PC-9 (cell line): Measurements from ENCODE around the gene GRID2. TPM values are rescaled to one million over a fixed set of nuclear protein-coding genes. Genes with fewer than 3 reads are reported as not detected.

Source experiments
- BruUV-seq: library from RNA; stranded (reverse); fragments of 400-500 nt; replicated peaks from 2 replicates; lab custom pipeline; 2021; lab: Mats Ljungman, UMichigan
- CTCF ChIA-PET: fragments of 300-600 bp; sonication (Branson Sonifier 250); formaldehyde crosslinking; loops from one replicate; lab custom pipeline; 2022; ENCODE audit warnings: antibody characterized with exemption; lab: Charles Lee
- POLR2A ChIA-PET: fragments of 300-600 bp; sonication (Branson Sonifier 250); formaldehyde crosslinking; loops from one replicate; lab custom pipeline; 2022; ENCODE audit warnings: antibody characterized with exemption; ENCODE audit not compliant: unreplicated experiment; lab: Charles Lee
- DNase-seq, 2 experiments: peaks; one replicate each; pipeline versions ENCODE4 v3.0.0 to v3.0.0-alpha.2; 2015 to 2022; ENCODE audit warnings: mixed read lengths in 1 of 2
- H2AFZ ChIP-seq: fragments of 200-600 bp; sonication (generic); 2 replicates; pipeline ENCODE4 v1.8.1; 2017; ENCODE audit warnings: antibody characterized with exemption
- H3F3A ChIP-seq: fragments of 200-600 bp; sonication (generic); 2 replicates; pipeline ENCODE4 v1.8.1; 2017; ENCODE audit warnings: antibody characterized with exemption, mild to moderate bottlenecking, low read depth; ENCODE audit not compliant: insufficient read depth
- H3K27ac ChIP-seq: fragments of 200-600 bp; sonication (generic); 2 replicates; pipeline ENCODE4 v1.6.1; 2016; ENCODE audit warnings: mixed run types
- H3K27me3 ChIP-seq: fragments of 200-600 bp; sonication (generic); 2 replicates; pipeline ENCODE4 v1.6.1; 2016; ENCODE audit warnings: low read depth, mixed run types; ENCODE audit not compliant: insufficient read depth
- H3K36me3 ChIP-seq: fragments of 200-600 bp; sonication (generic); 2 replicates; pipeline ENCODE4 v1.6.1; 2016; ENCODE audit warnings: low read depth, mixed run types
- H3K4me1 ChIP-seq: fragments of 200-600 bp; sonication (generic); replicated peaks from 2 replicates; pipeline ENCODE4 v1.6.1; 2016; ENCODE audit warnings: mixed run types; ENCODE audit not compliant: insufficient read depth
- H3K4me2 ChIP-seq: fragments of 200-600 bp; sonication (generic); 2 replicates; pipeline ENCODE4 v1.6.1; 2017; ENCODE audit warnings: mixed run types
- H3K4me3 ChIP-seq: fragments of 200-600 bp; sonication (generic); 2 replicates; pipeline ENCODE4 v1.6.1; 2016; ENCODE audit warnings: mixed run types
- H3K79me2 ChIP-seq: fragments of 200-600 bp; sonication (generic); 2 replicates; pipeline ENCODE4 v1.6.1; 2017; ENCODE audit warnings: low read depth, mixed run types
- H3K9me2 ChIP-seq: fragments of 200-600 bp; sonication (generic); 2 replicates; pipeline ENCODE4 v1.8.1; 2017; ENCODE audit warnings: mild to moderate bottlenecking; ENCODE audit not compliant: insufficient read depth
- H3K9me3 ChIP-seq: fragments of 200-600 bp; sonication (generic); 2 replicates; pipeline ENCODE4 v1.8.1; 2016; ENCODE audit warnings: low read depth; ENCODE audit not compliant: insufficient read depth
- H4K20me1 ChIP-seq: fragments of 200-600 bp; sonication (generic); 2 replicates; pipeline ENCODE4 v1.8.1; 2017; ENCODE audit not compliant: insufficient read depth
- EZH2 ChIP-seq: fragments of 200-600 bp; sonication (generic); IDR thresholded peaks from 2 replicates; pipeline ENCODE4 v1.8.0; 2017; ENCODE audit warnings: antibody characterized with exemption, low read depth
- intact Hi-C: fragments of 100-400 bp; cut with micrococcal nuclease; formaldehyde crosslinking; loops from one replicate; pipeline ENCODE4 v1.10.0; 2022; ENCODE audit not compliant: unreplicated experiment
- total RNA-seq: library from RNA; stranded (reverse); gene quantifications from 2 replicates; pipeline ENCODE4 v1.2.3, GENCODE V29; 2021
- TF ChIP-seq, protein P1 (sequence below): fragments of 200-600 bp; sonication (generic); conservative IDR thresholded peaks from 2 replicates; pipeline ENCODE4 v1.6.1; 2017; ENCODE audit warnings: mixed run types, antibody characterized with exemption, mild to moderate bottlenecking, moderate library complexity

The GRID2 gene
- total RNA-seq, 1 experiment from 2014 or later = not detected

DNA sequence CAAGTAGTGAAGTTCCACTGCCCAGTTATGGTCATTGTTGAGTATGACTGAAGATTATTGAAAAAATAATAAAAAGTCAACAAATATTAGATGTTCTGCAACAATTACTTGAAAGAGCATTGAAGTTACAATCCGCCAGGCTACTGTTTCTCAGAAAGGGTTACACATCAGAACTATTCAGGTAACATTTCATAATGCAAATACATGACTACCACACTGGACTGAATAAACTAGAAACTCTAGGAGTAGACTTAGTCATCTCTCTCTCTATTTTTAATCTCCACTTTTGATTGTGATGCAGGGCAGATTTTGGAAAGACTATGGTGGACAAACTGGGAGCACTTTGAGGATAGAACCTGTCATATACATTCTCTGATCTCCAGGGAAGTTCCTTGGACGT, 776.5 kb downstream of the GRID2 start:
- CTCF ChIA-PET = no interaction called here
- Histone ChIP-seq H3K36me3 (no peaks in the 10 kb centered on the region), H3K79me2 (no peaks in the 10 kb centered on the region), H4K20me1 (no peaks in the 10 kb centered on the region), H3K27me3 (no peaks in the 10 kb centered on the region), H3F3A (no peaks in the 10 kb centered on the region), H3K27ac (no peak overlapping the region), H3K9me3 (no peaks in the 10 kb centered on the region), H3K4me3 (no peak overlapping the region), H2AFZ (no peak overlapping the region), H3K9me2 (no peaks in the 10 kb centered on the region), H3K4me1 (no peaks in the 10 kb centered on the region), H3K4me2 (no peak overlapping the region)
- TF ChIP-seq EZH2 = no peak
- TF ChIP-seq, protein P1, sequence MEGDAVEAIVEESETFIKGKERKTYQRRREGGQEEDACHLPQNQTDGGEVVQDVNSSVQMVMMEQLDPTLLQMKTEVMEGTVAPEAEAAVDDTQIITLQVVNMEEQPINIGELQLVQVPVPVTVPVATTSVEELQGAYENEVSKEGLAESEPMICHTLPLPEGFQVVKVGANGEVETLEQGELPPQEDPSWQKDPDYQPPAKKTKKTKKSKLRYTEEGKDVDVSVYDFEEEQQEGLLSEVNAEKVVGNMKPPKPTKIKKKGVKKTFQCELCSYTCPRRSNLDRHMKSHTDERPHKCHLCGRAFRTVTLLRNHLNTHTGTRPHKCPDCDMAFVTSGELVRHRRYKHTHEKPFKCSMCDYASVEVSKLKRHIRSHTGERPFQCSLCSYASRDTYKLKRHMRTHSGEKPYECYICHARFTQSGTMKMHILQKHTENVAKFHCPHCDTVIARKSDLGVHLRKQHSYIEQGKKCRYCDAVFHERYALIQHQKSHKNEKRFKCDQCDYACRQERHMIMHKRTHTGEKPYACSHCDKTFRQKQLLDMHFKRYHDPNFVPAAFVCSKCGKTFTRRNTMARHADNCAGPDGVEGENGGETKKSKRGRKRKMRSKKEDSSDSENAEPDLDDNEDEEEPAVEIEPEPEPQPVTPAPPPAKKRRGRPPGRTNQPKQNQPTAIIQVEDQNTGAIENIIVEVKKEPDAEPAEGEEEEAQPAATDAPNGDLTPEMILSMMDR = no peak
- intact Hi-C loops = no loop called here
- no peak for DNase-seq
- POLR2A ChIA-PET = no interaction called here
- no TSS peak for BruUV-seq

DNA sequence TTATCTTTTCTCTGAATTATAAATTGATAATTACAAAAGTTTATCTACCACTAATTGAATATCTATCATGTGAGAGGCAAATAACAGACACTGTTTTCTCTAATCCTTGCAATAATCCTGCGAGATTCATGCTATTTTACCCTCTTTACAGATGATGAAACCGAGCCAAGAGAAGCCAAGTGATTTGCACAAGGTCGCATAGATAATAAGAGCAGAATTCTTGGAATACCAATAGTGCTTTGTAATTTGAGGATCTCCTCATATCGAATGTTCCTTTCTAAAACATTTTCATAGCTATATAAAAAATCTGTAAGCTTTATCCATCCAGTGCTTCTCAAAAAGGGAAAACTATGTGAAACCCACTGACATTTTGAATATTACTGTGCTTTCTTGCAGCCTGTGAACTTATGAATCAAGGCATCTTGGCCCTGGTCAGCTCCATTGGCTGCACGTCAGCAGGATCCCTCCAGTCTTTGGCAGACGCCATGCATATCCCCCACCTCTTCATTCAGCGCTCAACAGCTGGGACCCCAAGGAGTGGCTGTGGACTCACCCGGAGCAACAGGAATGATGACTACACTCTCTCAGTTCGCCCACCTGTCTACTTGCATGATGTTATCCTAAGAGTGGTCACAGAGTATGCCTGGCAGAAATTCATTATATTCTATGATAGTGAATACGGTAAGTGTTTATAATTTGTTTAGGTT, 781.0 kb downstream of the GRID2 start:
- Histone ChIP-seq H3K9me2 (no peaks in the 10 kb centered on the region), H2AFZ (no peak overlapping the region), H3F3A (no peaks in the 10 kb centered on the region), H3K9me3 (no peaks in the 10 kb centered on the region), H3K79me2 (no peaks in the 10 kb centered on the region), H3K4me1 (no peaks in the 10 kb centered on the region), H3K4me3 (no peak overlapping the region), H3K27ac (no peak overlapping the region), H3K27me3 (no peaks in the 10 kb centered on the region), H4K20me1 (no peaks in the 10 kb centered on the region), H3K4me2 (no peak overlapping the region), H3K36me3 (no peaks in the 10 kb centered on the region)
- DNase-seq = no peak
- no peak for TF ChIP-seq EZH2
- TF ChIP-seq, protein P1 = no peak
- ChIA-PET POLR2A (no interaction called here), CTCF (no interaction called here)
- no TSS peak for BruUV-seq
- intact Hi-C loops = no loop called here

DNA sequence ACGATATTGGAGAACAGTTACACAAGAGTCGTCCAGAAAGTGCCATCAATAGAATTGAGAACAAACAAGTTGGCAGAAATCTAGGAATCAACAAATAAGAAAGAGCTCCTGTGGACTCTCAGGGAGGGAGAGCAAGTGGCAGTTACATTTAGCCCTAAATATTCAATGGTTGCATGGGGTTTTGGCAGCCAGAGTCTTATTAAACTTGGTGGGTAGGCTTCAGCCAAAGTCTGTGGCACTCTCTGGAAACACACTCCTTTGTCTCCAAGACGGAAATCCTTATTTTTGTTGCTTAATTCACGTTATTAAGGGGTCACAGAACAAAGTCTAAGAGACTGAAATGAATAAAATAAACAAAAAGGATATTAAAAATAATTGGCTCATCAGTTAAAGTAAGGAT, 782.6 kb downstream of the GRID2 start:
- no TSS peak for BruUV-seq
- Histone ChIP-seq H3F3A (no peaks in the 10 kb centered on the region), H3K27ac (no peak overlapping the region), H3K4me2 (no peak overlapping the region), H3K4me1 (no peaks in the 10 kb centered on the region), H3K9me3 (no peaks in the 10 kb centered on the region), H3K27me3 (no peaks in the 10 kb centered on the region), H2AFZ (no peak overlapping the region), H3K9me2 (no peaks in the 10 kb centered on the region), H3K79me2 (no peaks in the 10 kb centered on the region), H3K36me3 (no peaks in the 10 kb centered on the region), H4K20me1 (no peaks in the 10 kb centered on the region), H3K4me3 (no peak overlapping the region)
- ChIA-PET POLR2A (no interaction called here), CTCF (no interaction called here)
- TF ChIP-seq EZH2 = no peak
- TF ChIP-seq, protein P1 = no peak
- intact Hi-C loops = no loop called here
- no peak for DNase-seq
